ENCODE data around the gene TMC2.

DNA sequence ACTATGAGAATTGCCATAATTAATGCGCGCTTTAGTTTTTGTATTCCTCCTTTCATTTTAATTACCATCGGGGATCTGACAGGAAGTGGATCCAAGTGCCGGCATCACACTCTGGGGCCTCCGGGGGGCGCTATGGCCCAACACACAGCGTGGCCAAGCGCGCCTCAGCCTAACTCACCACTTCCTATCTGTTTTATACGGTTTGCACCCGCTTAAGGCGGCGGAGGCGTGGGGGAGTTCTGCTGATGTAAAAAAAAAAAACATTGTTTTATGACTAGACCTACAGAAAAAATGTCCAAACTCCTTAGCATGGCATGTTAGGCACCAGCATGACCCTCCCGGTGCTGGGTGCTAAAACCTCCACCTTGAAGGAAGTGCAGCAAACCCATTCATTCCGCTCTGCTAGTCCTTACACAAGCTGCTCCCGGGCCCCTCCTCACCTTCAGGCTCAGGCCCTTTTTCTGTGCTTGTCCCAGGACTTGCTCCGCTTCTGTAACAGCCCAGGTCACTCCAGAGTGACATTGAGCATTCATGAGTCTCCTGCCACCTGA, 151.7 kb downstream of the TMC2 start:
- TF ChIP-seq CTCF (IDR thresholded peaks at IDR 0.05) = peak; percentile 97
- TF ChIP-seq EZH2 (IDR thresholded peaks at IDR 0.05) = peak; percentile 67

All from neural progenitor cell (in vitro differentiated cells).